ENCODE results near the gene CALN1.
"Not testable (repeated sequence)": the region's sequence is repeated elsewhere in the genome, so short reads cannot be mapped to it uniquely, and the experiment has no call there.

Gene CALN1

GRCh38 chr7:71777278-71777677 is 634.9 kb downstream of the CALN1 start:
- DNase-seq: no peak

GRCh38 chr7:71776726-71777125 is 635.4 kb downstream of the CALN1 start:
- DNase-seq: no peak

GRCh38 chr7:71775648-71776047 is 636.5 kb downstream of the CALN1 start:
- no peak for DNase-seq

- no peak for DNase-seq
Measured at GRCh38 chr7:71772779-71773178, 639.4 kb downstream of the CALN1 start.

GRCh38 chr7:71770269-71770907 is 641.8 kb downstream of the CALN1 start:
- DNase-seq: no peak

- DNase-seq: no peak
Measured at GRCh38 chr7:71769326-71769725, 642.8 kb downstream of the CALN1 start.

- no peak for DNase-seq
Measured at GRCh38 chr7:71768450-71768849, 643.7 kb downstream of the CALN1 start.

GRCh38 chr7:71766016-71766415 is 646.1 kb downstream of the CALN1 start:
- DNase-seq: no peak

- DNase-seq: no peak
Measured at GRCh38 chr7:71761336-71761735, 650.8 kb downstream of the CALN1 start.

- DNase-seq: no peak
Measured at GRCh38 chr7:71754828-71755227, 657.3 kb downstream of the CALN1 start.

- no peak for DNase-seq
Measured at GRCh38 chr7:71753956-71754664, 658.0 kb downstream of the CALN1 start.

- no peak for DNase-seq
Measured at GRCh38 chr7:71753236-71753635, 658.9 kb downstream of the CALN1 start.

GRCh38 chr7:71752171-71752935 is 659.8 kb downstream of the CALN1 start:
- DNase-seq: peak; percentile 64 to 70

GRCh38 chr7:71750290-71750689 is 661.8 kb downstream of the CALN1 start:
- no peak for DNase-seq

- DNase-seq: no peak
Measured at GRCh38 chr7:71746006-71746405, 666.1 kb downstream of the CALN1 start.

- DNase-seq: no peak
Measured at GRCh38 chr7:71740174-71740560, 672.0 kb downstream of the CALN1 start.

- DNase-seq: no peak
Measured at GRCh38 chr7:71739520-71740173, 672.5 kb downstream of the CALN1 start.

GRCh38 chr7:71737931-71738540 is 674.1 kb downstream of the CALN1 start:
- DNase-seq: not testable (repeated sequence)

GRCh38 chr7:71735961-71736556 is 676.1 kb downstream of the CALN1 start:
- peak; percentile 58 to 59 for DNase-seq

GRCh38 chr7:71733107-71733870 is 678.8 kb downstream of the CALN1 start:
- peak; percentile 79 to 80 for DNase-seq

GRCh38 chr7:71731740-71732139 is 680.4 kb downstream of the CALN1 start:
- DNase-seq: no peak

Measured in activated T-cell treated with anti-CD3 and anti-CD28 coated beads, Interleukin-2, amount 50 U/mL, for 48 hours (primary cell).